SH-SY5Y (cell line): ENCODE results near the gene STAT4.

Experiments used
- GATA2 ChIP-seq: IDR thresholded peaks from 2 replicates; pipeline ENCODE4 v1.6.1; 2011; ENCODE audit warnings: mild to moderate bottlenecking, low read depth, low read length
- GATA3 ChIP-seq: IDR thresholded peaks from 2 replicates; pipeline ENCODE4 v1.6.1; 2011; ENCODE audit warnings: low read depth, mild to moderate bottlenecking, low read length, moderate library complexity

DNA sequence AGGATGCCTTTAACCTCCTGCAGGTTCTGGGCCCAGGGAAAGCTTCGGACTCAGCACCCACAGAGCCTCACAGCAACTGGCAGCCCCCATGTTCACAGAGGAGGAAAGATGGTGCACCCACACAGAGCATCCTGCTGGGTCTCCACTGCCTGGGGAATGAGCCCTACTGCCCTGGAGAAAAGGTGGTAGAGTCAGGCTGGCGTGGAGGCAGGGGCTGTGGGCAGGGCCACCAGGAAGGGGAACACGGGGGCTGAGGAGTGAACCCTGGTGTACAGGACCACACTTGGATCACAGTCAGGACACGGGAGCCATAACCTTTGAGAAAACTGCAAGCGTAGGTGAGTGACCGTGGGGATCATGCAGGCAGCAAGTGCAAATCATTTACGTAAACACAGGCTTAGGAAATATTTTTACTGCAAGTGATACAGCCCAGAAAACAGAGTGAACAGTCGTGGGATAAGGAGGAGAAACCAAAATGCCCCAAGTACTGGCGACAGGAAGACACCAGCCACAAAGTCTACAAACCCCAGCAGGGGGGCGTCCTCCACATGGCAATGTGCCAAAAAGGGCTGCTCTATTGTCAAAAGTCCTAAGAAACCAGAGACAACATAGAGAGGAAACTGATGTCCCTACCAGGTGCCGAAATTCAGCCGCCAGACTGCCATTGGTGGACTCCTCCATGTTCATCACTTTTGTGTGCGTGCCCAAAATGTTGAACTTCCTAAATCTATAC is 164.4 kb downstream of the STAT4 start:
- TF ChIP-seq GATA2: no peak
- no peak for TF ChIP-seq GATA3
